H9 (cell line): Measurements from ENCODE around the gene GRM1. TPM values are rescaled to one million over a fixed set of nuclear protein-coding genes. Genes with fewer than 3 reads are reported as not detected.

Experiments used
- DNase-seq: peaks from one replicate; pipeline ENCODE4 v3.0.0-alpha.2; 2017
- H2AFZ ChIP-seq: one replicate; pipeline ENCODE4 v1.6.1; 2013; ENCODE audit warnings: mild to moderate bottlenecking, low read length, control low read depth, moderate library complexity
- H2AK5ac ChIP-seq: 2 replicates; pipeline ENCODE4 v1.6.1; 2013; ENCODE audit warnings: low read length, control low read depth, mixed read lengths; ENCODE audit not compliant: insufficient read length
- H2BK120ac ChIP-seq: one replicate; pipeline ENCODE4 v1.6.1; 2013; ENCODE audit warnings: low read depth, mild to moderate bottlenecking, low read length, control low read depth, inconsistent platforms; ENCODE audit not compliant: poor library complexity, severe bottlenecking
- H2BK12ac ChIP-seq: 2 replicates; pipeline ENCODE4 v1.6.1; 2013; ENCODE audit warnings: low read length, control low read depth, mixed read lengths, low read depth; ENCODE audit not compliant: insufficient read length
- H2BK15ac ChIP-seq: 2 replicates; pipeline ENCODE4 v1.6.1; 2013; ENCODE audit warnings: low read depth, low read length, control low read depth
- H2BK20ac ChIP-seq: one replicate; pipeline ENCODE4 v1.6.1; 2013; ENCODE audit warnings: low read depth, mild to moderate bottlenecking, low read length, control low read depth, inconsistent platforms; ENCODE audit not compliant: poor library complexity, severe bottlenecking
- H2BK5ac ChIP-seq: 2 replicates; pipeline ENCODE4 v1.6.1; 2013; ENCODE audit warnings: low read length, control low read depth, mixed read lengths; ENCODE audit not compliant: insufficient read length
- H3K14ac ChIP-seq: 2 replicates; pipeline ENCODE4 v1.6.1; 2013; ENCODE audit warnings: low read length, control low read depth; ENCODE audit not compliant: insufficient read depth
- H3K18ac ChIP-seq: 2 replicates; pipeline ENCODE4 v1.6.1; 2013; ENCODE audit warnings: low read depth, mild to moderate bottlenecking, mixed read lengths, low read length, control low read depth; ENCODE audit not compliant: insufficient read length
- H3K23ac ChIP-seq: 2 replicates; pipeline ENCODE4 v1.6.1; 2013; ENCODE audit warnings: low read length, control low read depth, mixed read lengths, low read depth; ENCODE audit not compliant: insufficient read length
- H3K23me2 ChIP-seq: 2 replicates; pipeline ENCODE4 v1.6.1; 2013; ENCODE audit warnings: low read depth, mild to moderate bottlenecking, mixed read lengths, low read length, control low read depth; ENCODE audit not compliant: insufficient read length, poor library complexity, severe bottlenecking
- H3K27ac ChIP-seq: 2 replicates; pipeline ENCODE4 v1.5.1; 2013; ENCODE audit warnings: low read length, control low read depth, mixed read lengths, low read depth; ENCODE audit not compliant: insufficient read length
- H3K27me3 ChIP-seq: 2 replicates; pipeline ENCODE4 v1.6.1; 2013; ENCODE audit warnings: low read length, control low read depth, inconsistent platforms; ENCODE audit not compliant: insufficient read depth
- H3K4ac ChIP-seq: 2 replicates; pipeline ENCODE4 v1.6.1; 2013; ENCODE audit warnings: low read depth, mild to moderate bottlenecking, control low read depth, inconsistent platforms, low read length, moderate library complexity
- H3K4me1 ChIP-seq: 2 replicates; pipeline ENCODE4 v1.6.1; 2013; ENCODE audit warnings: low read length, control low read depth, inconsistent platforms; ENCODE audit not compliant: insufficient read depth
- H3K4me2 ChIP-seq: 2 replicates; pipeline ENCODE4 v1.6.1; 2013; ENCODE audit warnings: low read length, control low read depth, mixed read lengths; ENCODE audit not compliant: insufficient read length, insufficient read depth
- H3K56ac ChIP-seq: 2 replicates; pipeline ENCODE4 v1.6.1; 2013; ENCODE audit warnings: low read depth, mild to moderate bottlenecking, mixed read lengths, low read length, control low read depth; ENCODE audit not compliant: insufficient read length
- H3K79me1 ChIP-seq: 2 replicates; pipeline ENCODE4 v1.6.1; 2013; ENCODE audit warnings: low read depth, mild to moderate bottlenecking, moderate library complexity, low read length, control low read depth, inconsistent platforms; ENCODE audit not compliant: insufficient read depth, poor library complexity, severe bottlenecking
- H3K79me2 ChIP-seq: 2 replicates; pipeline ENCODE4 v1.6.1; 2013; ENCODE audit warnings: low read length, control low read depth, inconsistent platforms; ENCODE audit not compliant: insufficient read depth
- H3K9ac ChIP-seq: 2 replicates; pipeline ENCODE4 v1.6.1; 2013; ENCODE audit warnings: low read length, control low read depth, mixed read lengths; ENCODE audit not compliant: insufficient read length; ENCODE audit errors: extremely low read depth
- H3K9me3 ChIP-seq: one replicate; pipeline ENCODE4 v1.6.1; 2013; ENCODE audit warnings: low read depth, low read length, inconsistent platforms; ENCODE audit not compliant: control insufficient read depth
- H3T11ph ChIP-seq: one replicate; pipeline ENCODE4 v1.6.1; 2013; ENCODE audit warnings: mild to moderate bottlenecking, low read length, control low read depth, inconsistent platforms
- H4K20me1 ChIP-seq: one replicate; pipeline ENCODE4 v1.6.1; 2013; ENCODE audit not compliant: control insufficient read depth, insufficient read length, insufficient read depth
- H4K5ac ChIP-seq: 2 replicates; pipeline ENCODE4 v1.6.1; 2013; ENCODE audit warnings: low read depth, mild to moderate bottlenecking, mixed read lengths, low read length, control low read depth; ENCODE audit not compliant: insufficient read length
- H4K8ac ChIP-seq: replicated peaks from 2 replicates; pipeline ENCODE4 v1.6.1; 2013; ENCODE audit warnings: low read length, control low read depth, mixed read lengths, low read depth; ENCODE audit not compliant: insufficient read length
- H4K91ac ChIP-seq: 2 replicates; pipeline ENCODE4 v1.6.1; 2013; ENCODE audit warnings: low read depth, mild to moderate bottlenecking, moderate library complexity, mixed read lengths, low read length, control low read depth; ENCODE audit not compliant: insufficient read length
- H3K27ac Mint-ChIP-seq, 3 experiments: 2 replicates in 2 of 3; 3 replicates in 1 of 3; pipeline ENCODE4 v1.8.0; 2020 to 2021; ENCODE audit warnings: mixed read lengths in 3 of 3, mild to moderate bottlenecking in 1 of 3, moderate library complexity in 1 of 3
- H3K27me3 Mint-ChIP-seq: 2 replicates; pipeline ENCODE4 v1.8.0; 2021; ENCODE audit warnings: low read depth, mild to moderate bottlenecking, moderate library complexity, mixed read lengths
- H3K36me3 Mint-ChIP-seq, 3 experiments: 2 replicates in 2 of 3; 3 replicates in 1 of 3; pipeline ENCODE4 v1.8.0; 2020 to 2021; ENCODE audit warnings: low read depth in 3 of 3, mixed read lengths in 3 of 3; ENCODE audit not compliant: insufficient read depth in 1 of 3
- H3K4me1 Mint-ChIP-seq, 2 experiments: 2 replicates each; pipeline ENCODE4 v1.8.0; 2020; ENCODE audit warnings: mixed read lengths in 2 of 2
- H3K4me3 Mint-ChIP-seq, 2 experiments: 2 replicates in 1 of 2; 3 replicates in 1 of 2; pipeline ENCODE4 v1.8.0; 2020 to 2021; ENCODE audit warnings: mild to moderate bottlenecking in 2 of 2, mixed read lengths in 2 of 2, moderate library complexity in 1 of 2
- H3K9me3 Mint-ChIP-seq, 2 experiments: 2 replicates in 1 of 2; 3 replicates in 1 of 2; pipeline ENCODE4 v1.8.0; 2020; ENCODE audit warnings: mild to moderate bottlenecking in 2 of 2, mixed read lengths in 2 of 2, moderate library complexity in 1 of 2
- WGBS: extraction: QIAGEN DNeasy Blood & Tissue Kit; methylation state at CpG from one replicate; pipeline ENCODE4 v1.1.7; 2013; ENCODE audit warnings: missing lambda C conversion rate, low lambda C conversion rate, mixed read lengths; ENCODE audit not compliant: insufficient read length; ENCODE audit errors: extremely low coverage; 5-methylcytosine and 5-hydroxymethylcytosine counted together
- total RNA-seq: library from RNA; stranded (reverse); gene quantifications from 2 replicates; pipeline ENCODE4 v1.2.1, GENCODE V29; 2021
- TF ChIP-seq, protein P1 (sequence below): fragments of 200-600 bp; sonication (generic); conservative IDR thresholded peaks from 3 replicates; pipeline ENCODE4 v1.8.0; 2021; ENCODE audit warnings: antibody characterized with exemption, mild to moderate bottlenecking

The GRM1 gene
- total RNA-seq, 1 experiment from 2014 or later = 0.39 TPM

- Histone ChIP-seq H3K79me1 (no peaks in the 10 kb centered on the region), H3T11ph (no peak overlapping the region), H2BK15ac (no peak overlapping the region), H2AFZ (no peak overlapping the region), H3K79me2 (no peaks in the 10 kb centered on the region), H4K91ac (no peak overlapping the region), H3K18ac (no peak overlapping the region), H3K23me2 (no peaks in the 10 kb centered on the region), H3K27me3 (no peaks in the 10 kb centered on the region), H4K5ac (no peak overlapping the region), H2BK5ac (no peak overlapping the region), H2BK120ac (no peak overlapping the region), H2BK12ac (no peak overlapping the region), H4K20me1 (no peaks in the 10 kb centered on the region), H4K8ac (no peak overlapping the region), H3K4me2 (no peak overlapping the region), H3K56ac (no peak overlapping the region), H3K23ac (no peak overlapping the region), H3K27ac (no peak overlapping the region), H2BK20ac (no peak overlapping the region), H3K14ac (no peak overlapping the region), H3K4ac (no peak overlapping the region), H2AK5ac (no peak overlapping the region), H3K9ac (no peak overlapping the region), H3K4me1 (no peaks in the 10 kb centered on the region), H3K9me3 (no peaks in the 10 kb centered on the region)
- no peaks in the 10 kb centered on the region; a peak in 2 of 5 replicates for H3K9me3 Mint-ChIP-seq
- no peak overlapping the region for H3K4me3 Mint-ChIP-seq
- DNase-seq = no peak
- H3K27ac Mint-ChIP-seq = no peak overlapping the region
- H3K36me3 Mint-ChIP-seq = no peaks in the 10 kb centered on the region
- no CpG with 5 or more reads among the region's 2 CpGs for WGBS
- H3K27me3 Mint-ChIP-seq = no peaks in the 10 kb centered on the region
- H3K4me1 Mint-ChIP-seq = no peaks in the 10 kb centered on the region
- TF ChIP-seq, protein P1, sequence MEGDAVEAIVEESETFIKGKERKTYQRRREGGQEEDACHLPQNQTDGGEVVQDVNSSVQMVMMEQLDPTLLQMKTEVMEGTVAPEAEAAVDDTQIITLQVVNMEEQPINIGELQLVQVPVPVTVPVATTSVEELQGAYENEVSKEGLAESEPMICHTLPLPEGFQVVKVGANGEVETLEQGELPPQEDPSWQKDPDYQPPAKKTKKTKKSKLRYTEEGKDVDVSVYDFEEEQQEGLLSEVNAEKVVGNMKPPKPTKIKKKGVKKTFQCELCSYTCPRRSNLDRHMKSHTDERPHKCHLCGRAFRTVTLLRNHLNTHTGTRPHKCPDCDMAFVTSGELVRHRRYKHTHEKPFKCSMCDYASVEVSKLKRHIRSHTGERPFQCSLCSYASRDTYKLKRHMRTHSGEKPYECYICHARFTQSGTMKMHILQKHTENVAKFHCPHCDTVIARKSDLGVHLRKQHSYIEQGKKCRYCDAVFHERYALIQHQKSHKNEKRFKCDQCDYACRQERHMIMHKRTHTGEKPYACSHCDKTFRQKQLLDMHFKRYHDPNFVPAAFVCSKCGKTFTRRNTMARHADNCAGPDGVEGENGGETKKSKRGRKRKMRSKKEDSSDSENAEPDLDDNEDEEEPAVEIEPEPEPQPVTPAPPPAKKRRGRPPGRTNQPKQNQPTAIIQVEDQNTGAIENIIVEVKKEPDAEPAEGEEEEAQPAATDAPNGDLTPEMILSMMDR = no peak
These were observed 106.3 kb downstream of the GRM1 start for GRCh38 chr6:146135167-146135566.
